GM12891 (cell line): ENCODE data around the gene SMG7.

Source experiments
- POLR2A ChIP-seq: IDR thresholded peaks from 2 replicates; pipeline ENCODE4 v1.6.1; 2011; ENCODE audit warnings: low read depth, low read length, control low read depth
- POLR2AphosphoS5 ChIP-seq: IDR thresholded peaks from 2 replicates; pipeline ENCODE4 v1.6.1; 2011; ENCODE audit warnings: low read depth, low read length, control low read depth

- TF ChIP-seq POLR2A = no peak
- TF ChIP-seq POLR2AphosphoS5 = no peak
These were observed 86.8 kb downstream of the SMG7 start for GRCh38 chr1:183559061-183559460.
